SJCRH30 (cell line): ENCODE measurements around the gene CACNA2D3. TPM values are rescaled to one million over a fixed set of nuclear protein-coding genes. Genes with fewer than 3 reads are reported as not detected.

ENCODE experiments used
- DNase-seq, 2 experiments: peaks; one replicate each; pipeline ENCODE4 v3.0.0-alpha.2; 2015 to 2020
- H3K27ac ChIP-seq: fragments of 250-450 bp; sonication (Bioruptor Pico); 2 replicates; pipeline ENCODE4 v1.5.1; 2020; ENCODE audit warnings: mild to moderate bottlenecking, moderate library complexity
- H3K27me3 ChIP-seq: fragments of 250-450 bp; sonication (Bioruptor Pico); 2 replicates; pipeline ENCODE4 v1.5.1; 2020; ENCODE audit warnings: mild to moderate bottlenecking, moderate library complexity
- H3K36me3 ChIP-seq: fragments of 250-450 bp; sonication (Bioruptor Pico); 2 replicates; pipeline ENCODE4 v1.5.1; 2020; ENCODE audit warnings: mild to moderate bottlenecking, moderate library complexity
- H3K4me1 ChIP-seq: fragments of 250-450 bp; sonication (Bioruptor Pico); 2 replicates; pipeline ENCODE4 v1.5.1; 2020; ENCODE audit warnings: mild to moderate bottlenecking, moderate library complexity
- H3K4me3 ChIP-seq: fragments of 250-450 bp; sonication (Bioruptor Pico); 2 replicates; pipeline ENCODE4 v1.5.1; 2020; ENCODE audit warnings: mild to moderate bottlenecking, moderate library complexity
- H3K9me3 ChIP-seq: fragments of 250-450 bp; sonication (Bioruptor Pico); replicated peaks from 2 replicates; pipeline ENCODE4 v1.5.1; 2020; ENCODE audit warnings: mild to moderate bottlenecking, moderate library complexity
- total RNA-seq: library from RNA; depleted of rRNA; stranded (reverse); fragments of >200 nt; shearing (Covaris generic); gene quantifications from 2 replicates; pipeline ENCODE4 v1.2.3, GENCODE V29; 2014

CACNA2D3 gene
- total RNA-seq, 1 experiment from 2014 or later = 0.22 TPM

- H3K27ac ChIP-seq = no peak overlapping the region
- H3K36me3 ChIP-seq = no peaks in the 10 kb centered on the region
- H3K27me3 ChIP-seq = 0 out of 2 replicates have a peak, but pooled peaks cover 5% of the 10 kb centered on the region
- H3K9me3 ChIP-seq = no peaks in the 10 kb centered on the region
- H3K4me3 ChIP-seq = no peak overlapping the region
- DNase-seq = no peak
- H3K4me1 ChIP-seq = no peaks in the 10 kb centered on the region
Measured at GRCh38 chr3:54538346-54538745, 416.0 kb downstream of the CACNA2D3 start.

- Histone ChIP-seq H3K27me3 (no peaks in the 10 kb centered on the region), H3K9me3 (no peaks in the 10 kb centered on the region), H3K4me3 (no peak overlapping the region), H3K4me1 (no peaks in the 10 kb centered on the region), H3K27ac (no peak overlapping the region), H3K36me3 (no peaks in the 10 kb centered on the region)
- DNase-seq = no peak
Measured at GRCh38 chr3:54541369-54541768, 419.0 kb downstream of the CACNA2D3 start.

- Histone ChIP-seq H3K27me3 (no peaks in the 10 kb centered on the region), H3K4me1 (no peaks in the 10 kb centered on the region), H3K9me3 (no peaks in the 10 kb centered on the region), H3K4me3 (no peak overlapping the region), H3K27ac (no peak overlapping the region), H3K36me3 (no peaks in the 10 kb centered on the region)
- DNase-seq = no peak
Measured at GRCh38 chr3:54543446-54543845, 421.1 kb downstream of the CACNA2D3 start.

GRCh38 chr3:54547051-54547450, 424.7 kb downstream of the CACNA2D3 start:
- no peak for DNase-seq
- Histone ChIP-seq H3K9me3 (no peaks in the 10 kb centered on the region), H3K27ac (no peak overlapping the region)

GRCh38 chr3:54547846-54548245, 425.5 kb downstream of the CACNA2D3 start:
- H3K9me3 ChIP-seq = no peaks in the 10 kb centered on the region
- no peaks in the 10 kb centered on the region for H3K36me3 ChIP-seq
- no peaks in the 10 kb centered on the region for H3K27me3 ChIP-seq
- H3K4me3 ChIP-seq = no peak overlapping the region
- no peak overlapping the region for H3K27ac ChIP-seq
- H3K4me1 ChIP-seq = no peaks in the 10 kb centered on the region
- DNase-seq = no peak

More at GRCh38 chr3:54547051-54547450, 424.7 kb downstream of the CACNA2D3 start:
- H3K27me3 ChIP-seq = no peaks in the 10 kb centered on the region
- H3K36me3 ChIP-seq = no peaks in the 10 kb centered on the region
- no peaks in the 10 kb centered on the region for H3K4me1 ChIP-seq
- H3K4me3 ChIP-seq = no peak overlapping the region

GRCh38 chr3:54549607-54550220, 427.4 kb downstream of the CACNA2D3 start:
- no peak for DNase-seq

GRCh38 chr3:54550221-54550977, 428.0 kb downstream of the CACNA2D3 start:
- Histone ChIP-seq H3K4me3 (no peak overlapping the region), H3K4me1 (no peaks in the 10 kb centered on the region), H3K27ac (no peak overlapping the region), H3K27me3 (no peaks in the 10 kb centered on the region), H3K36me3 (no peaks in the 10 kb centered on the region), H3K9me3 (no peaks in the 10 kb centered on the region)
- DNase-seq = no peak

More at GRCh38 chr3:54549607-54550220, 427.4 kb downstream of the CACNA2D3 start:
- Histone ChIP-seq H3K36me3 (no peaks in the 10 kb centered on the region), H3K4me3 (no peak overlapping the region), H3K9me3 (no peaks in the 10 kb centered on the region), H3K27ac (no peak overlapping the region), H3K27me3 (no peaks in the 10 kb centered on the region), H3K4me1 (no peaks in the 10 kb centered on the region)

- Histone ChIP-seq H3K4me3 (no peak overlapping the region), H3K27me3 (no peaks in the 10 kb centered on the region), H3K27ac (no peak overlapping the region), H3K36me3 (no peaks in the 10 kb centered on the region), H3K4me1 (no peaks in the 10 kb centered on the region), H3K9me3 (no peaks in the 10 kb centered on the region)
- no peak for DNase-seq
Measured at GRCh38 chr3:54556630-54557029, 434.3 kb downstream of the CACNA2D3 start.

GRCh38 chr3:54557538-54558428, 435.4 kb downstream of the CACNA2D3 start:
- Histone ChIP-seq H3K4me1 (no peaks in the 10 kb centered on the region), H3K27ac (no peak overlapping the region), H3K27me3 (no peaks in the 10 kb centered on the region), H3K36me3 (no peaks in the 10 kb centered on the region), H3K4me3 (no peak overlapping the region), H3K9me3 (no peaks in the 10 kb centered on the region)
- DNase-seq = no peak

- Histone ChIP-seq H3K4me1 (no peaks in the 10 kb centered on the region), H3K4me3 (no peak overlapping the region), H3K27ac (no peak overlapping the region), H3K9me3 (no peaks in the 10 kb centered on the region), H3K36me3 (no peaks in the 10 kb centered on the region), H3K27me3 (no peaks in the 10 kb centered on the region)
- no peak for DNase-seq
Measured at GRCh38 chr3:54563501-54564200, 441.3 kb downstream of the CACNA2D3 start.

GRCh38 chr3:54564374-54564925, 442.1 kb downstream of the CACNA2D3 start:
- H3K9me3 ChIP-seq = no peaks in the 10 kb centered on the region
- H3K27ac ChIP-seq = no peak overlapping the region
- no peak for DNase-seq
- H3K4me1 ChIP-seq = no peaks in the 10 kb centered on the region
- no peaks in the 10 kb centered on the region for H3K27me3 ChIP-seq
- H3K4me3 ChIP-seq = no peak overlapping the region
- H3K36me3 ChIP-seq = no peaks in the 10 kb centered on the region

- Histone ChIP-seq H3K36me3 (no peaks in the 10 kb centered on the region), H3K27me3 (no peaks in the 10 kb centered on the region), H3K4me1 (no peaks in the 10 kb centered on the region), H3K9me3 (no peaks in the 10 kb centered on the region), H3K27ac (no peak overlapping the region), H3K4me3 (no peak overlapping the region)
- DNase-seq = no peak
Measured at GRCh38 chr3:54565956-54566355, 443.6 kb downstream of the CACNA2D3 start.

- Histone ChIP-seq H3K27ac (no peak overlapping the region), H3K4me3 (no peak overlapping the region), H3K36me3 (no peaks in the 10 kb centered on the region), H3K27me3 (no peaks in the 10 kb centered on the region), H3K9me3 (no peaks in the 10 kb centered on the region), H3K4me1 (no peaks in the 10 kb centered on the region)
- DNase-seq = no peak
Measured at GRCh38 chr3:54567949-54568348, 445.6 kb downstream of the CACNA2D3 start.

- Histone ChIP-seq H3K27ac (no peak overlapping the region), H3K9me3 (no peaks in the 10 kb centered on the region), H3K4me1 (no peaks in the 10 kb centered on the region), H3K4me3 (no peak overlapping the region), H3K27me3 (no peaks in the 10 kb centered on the region), H3K36me3 (no peaks in the 10 kb centered on the region)
- no peak for DNase-seq
Measured at GRCh38 chr3:54570008-54570407, 447.7 kb downstream of the CACNA2D3 start.
